A549 treated with AZD2906 at 1 μM for 4 hours (cell line): ENCODE results near the gene AKT2. TPM values are rescaled to one million over a fixed set of nuclear protein-coding genes. Genes with fewer than 3 reads are reported as not detected.

Experiments
- total RNA-seq: library from RNA; stranded (reverse); fragments of 200-300 nt; extraction: Qiagen RNA extraction; gene quantifications from 5 replicates; pipeline ENCODE4 v1.2.3, GENCODE V29; 2022

The AKT2 gene
- total RNA-seq = 121 to 176 TPM (median 170 TPM) in 5 replicates

GRCh38 chr19:40284501-40285352 lies at the start of gene AKT2:
Gene AKT2 (minus strand): TSS chr19:40285345. CDS start chr19:40265267, 20,078 bp downstream.

DNA sequence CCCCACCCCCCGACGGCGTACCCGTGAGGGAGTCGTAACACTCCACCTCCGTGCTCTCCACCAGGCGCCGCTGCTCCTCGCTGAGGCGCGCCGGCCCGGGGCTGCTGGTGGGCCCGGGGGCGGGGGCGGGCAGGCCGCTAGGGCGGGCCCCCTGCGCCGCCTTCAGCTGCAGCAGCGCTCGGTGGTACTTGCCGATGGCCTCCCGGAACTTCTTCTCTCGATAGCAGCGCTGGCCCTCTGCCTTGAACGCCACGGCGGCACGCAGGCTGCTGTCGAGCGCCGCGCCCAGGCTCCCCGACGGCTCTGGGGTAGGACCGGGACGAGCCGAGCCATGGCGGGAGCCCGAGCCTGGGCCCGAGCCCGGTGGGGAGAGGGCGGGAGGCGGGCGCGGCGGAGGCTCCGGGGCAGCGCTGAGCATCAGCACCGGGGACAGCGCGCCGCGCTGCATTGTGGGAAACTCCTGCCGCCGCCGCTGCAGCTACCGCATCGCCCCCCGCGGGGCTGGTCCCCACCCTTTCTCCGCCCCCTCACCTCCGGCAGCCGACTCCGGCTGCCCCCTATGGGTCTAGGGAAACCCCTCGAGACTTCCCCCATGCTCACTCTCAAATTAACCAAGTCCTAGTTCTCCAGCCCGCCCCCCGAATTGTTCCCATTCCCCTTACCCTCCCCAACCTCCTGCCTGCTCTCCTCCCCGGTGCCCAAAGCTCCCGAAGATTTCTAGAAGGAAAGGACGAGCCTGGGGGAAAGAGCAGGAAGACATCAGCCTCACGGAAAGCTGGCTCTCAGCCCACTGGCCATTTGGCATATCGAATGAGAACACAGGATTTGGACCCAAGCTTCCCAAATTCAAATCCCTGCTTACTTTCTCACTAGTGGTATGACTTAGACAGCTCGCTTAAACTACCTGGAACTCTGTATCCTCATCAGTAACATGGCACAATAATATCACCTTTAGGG lies 66.9 kb downstream of the AKT2 start, which contains the start of gene TTC9B:
TSS of gene TTC9B (minus strand) at position 451 of the 957 bp plus-strand sequence. CDS start at position 448, 3 bp downstream.

DNA sequence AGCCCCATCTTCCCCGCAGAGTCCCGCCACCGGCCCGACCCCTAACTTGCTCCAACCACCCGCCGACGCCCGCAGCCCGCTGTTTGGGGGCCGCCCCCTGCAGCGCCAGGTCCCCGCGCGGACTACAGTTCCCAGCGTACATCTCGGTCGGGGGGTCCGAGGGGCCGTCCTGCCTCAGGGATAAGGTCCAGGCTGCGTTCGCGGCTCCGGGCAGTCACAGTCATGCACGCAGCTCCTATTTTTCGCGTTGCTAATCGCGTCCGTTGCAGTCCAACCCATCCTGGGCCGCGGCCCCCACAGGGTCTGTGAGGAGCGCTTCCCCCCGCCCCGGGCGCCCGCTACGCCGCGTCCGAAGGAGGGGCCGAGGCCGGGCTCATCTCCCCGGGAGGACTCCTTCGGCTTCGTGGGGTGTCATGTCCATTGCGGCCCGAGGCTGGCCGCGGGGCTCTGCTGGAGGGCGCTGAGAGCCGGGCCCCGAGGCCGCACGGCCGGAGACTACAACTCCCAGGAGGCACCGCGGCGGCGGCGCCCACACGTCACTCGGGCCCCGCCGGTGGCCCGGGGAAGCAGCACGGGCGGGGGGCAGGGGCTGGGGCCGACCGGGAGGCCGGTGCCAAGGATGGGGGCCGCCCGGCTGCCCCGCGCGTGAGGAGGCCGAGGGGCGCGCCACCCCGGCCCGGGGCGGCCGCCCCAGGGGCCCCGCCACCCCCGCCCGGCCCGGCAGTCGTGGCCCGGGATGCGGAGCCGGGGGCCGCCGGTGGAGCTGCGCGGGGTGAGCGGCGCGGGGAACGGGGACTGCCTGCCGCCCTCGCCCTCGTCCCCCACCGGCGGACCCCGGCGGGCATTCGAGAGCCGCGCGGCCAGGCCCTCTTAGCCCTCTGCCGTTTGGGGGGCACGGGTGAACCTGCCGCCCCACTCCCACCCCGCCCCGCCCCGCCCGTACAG lies 94.0 kb downstream of the AKT2 start, which contains the start of gene MAP3K10:
TSS of gene MAP3K10 (plus strand) at position 536 of the 945 bp plus-strand sequence. CDS start 606 bp downstream, outside the sequence.

Other genes with a start within 250 kb of the AKT2 start
- 5.2 to 6.8 TPM (median 6.0 TPM) in 5 replicates for gene ZNF780B, start 229.1 kb downstream of the AKT2 start, total RNA-seq
- gene ZNF780A, start 194.4 kb downstream of the AKT2 start, total RNA-seq = 25.1 to 29.9 TPM (median 27.8 TPM) in 5 replicates
- gene MAP3K10, start 93.9 kb downstream of the AKT2 start, total RNA-seq = 12.7 to 16.7 TPM (median 14.6 TPM) in 5 replicates
- gene TTC9B, start 67.0 kb downstream of the AKT2 start, total RNA-seq = 0.20 to 0.61 TPM (median 0.49 TPM) in 5 replicates
- 0.09 to 0.52 TPM (median 0.29 TPM) in 5 replicates for gene CCNP, start 58.7 kb downstream of the AKT2 start, total RNA-seq
- gene C19orf47, start 63.1 kb upstream of the AKT2 start, total RNA-seq = 23.6 to 32.3 TPM (median 31.8 TPM) in 5 replicates
- gene PLD3, start 63.4 kb upstream of the AKT2 start, total RNA-seq = 264 to 282 TPM (median 273 TPM) in 5 replicates
- gene HIPK4, start 104.8 kb upstream of the AKT2 start, total RNA-seq = 0.28 to 0.43 TPM (median 0.33 TPM) in 5 replicates
- gene PRX, start 128.0 kb upstream of the AKT2 start, total RNA-seq = 1.1 to 1.8 TPM (median 1.3 TPM) in 5 replicates
- gene SERTAD1, start 140.6 kb upstream of the AKT2 start, total RNA-seq = 24.6 to 40.8 TPM (median 30.7 TPM) in 5 replicates
- 36.8 to 45.9 TPM (median 41.9 TPM) in 5 replicates for gene SERTAD3, start 159.0 kb upstream of the AKT2 start, total RNA-seq
- gene BLVRB, start 180.4 kb upstream of the AKT2 start, total RNA-seq = 254 to 367 TPM (median 326 TPM) in 5 replicates
- gene SPTBN4, start 181.7 kb upstream of the AKT2 start, total RNA-seq = 0.49 to 0.69 TPM (median 0.64 TPM) in 5 replicates